VCaP (cell line): ENCODE data around the gene CIDEB.

ENCODE experiments used
- H3K27ac ChIP-seq: fragments of 450-650 bp; 2 replicates; pipeline ENCODE4 v1.5.1; 2017
- CTCF ChIP-seq: fragments of 450-650 bp; conservative IDR thresholded peaks from 2 replicates; pipeline ENCODE4 v1.5.1; 2017; ENCODE audit warnings: mild to moderate bottlenecking, moderate library complexity

Gene CIDEB

GRCh38 chr14:24291446-24292117 is 16.2 kb downstream of the CIDEB start:
- no peak overlapping the region for H3K27ac ChIP-seq
- no peak for TF ChIP-seq CTCF

GRCh38 chr14:24290746-24291145 is 17.0 kb downstream of the CIDEB start:
- no peak for TF ChIP-seq CTCF
- no peak overlapping the region for H3K27ac ChIP-seq

GRCh38 chr14:24289649-24290280 is 18.0 kb downstream of the CIDEB start:
- H3K27ac ChIP-seq = no peak overlapping the region
- TF ChIP-seq CTCF = no peak

GRCh38 chr14:24286996-24287395 is 20.8 kb downstream of the CIDEB start:
- H3K27ac ChIP-seq = no peak overlapping the region
- no peak for TF ChIP-seq CTCF

- TF ChIP-seq CTCF = no peak
- no peak overlapping the region for H3K27ac ChIP-seq
These were observed 22.4 kb downstream of the CIDEB start for GRCh38 chr14:24285351-24285750.

GRCh38 chr14:24284501-24285035 is 23.2 kb downstream of the CIDEB start:
- no peak overlapping the region for H3K27ac ChIP-seq
- TF ChIP-seq CTCF = no peak

GRCh38 chr14:24283796-24284460 is 23.8 kb downstream of the CIDEB start:
- H3K27ac ChIP-seq = no peak overlapping the region
- no peak for TF ChIP-seq CTCF
